ENCODE data around the gene CDCA5.

Gene CDCA5

GRCh38 chr11:65065851-65066250 is 18.0 kb downstream of the CDCA5 start:
- TF ChIP-seq EZH2phosphoT487 (IDR thresholded peaks at IDR 0.05; ENCODE audit: borderline replicate concordance) = no peak
- TF ChIP-seq, protein P1, sequence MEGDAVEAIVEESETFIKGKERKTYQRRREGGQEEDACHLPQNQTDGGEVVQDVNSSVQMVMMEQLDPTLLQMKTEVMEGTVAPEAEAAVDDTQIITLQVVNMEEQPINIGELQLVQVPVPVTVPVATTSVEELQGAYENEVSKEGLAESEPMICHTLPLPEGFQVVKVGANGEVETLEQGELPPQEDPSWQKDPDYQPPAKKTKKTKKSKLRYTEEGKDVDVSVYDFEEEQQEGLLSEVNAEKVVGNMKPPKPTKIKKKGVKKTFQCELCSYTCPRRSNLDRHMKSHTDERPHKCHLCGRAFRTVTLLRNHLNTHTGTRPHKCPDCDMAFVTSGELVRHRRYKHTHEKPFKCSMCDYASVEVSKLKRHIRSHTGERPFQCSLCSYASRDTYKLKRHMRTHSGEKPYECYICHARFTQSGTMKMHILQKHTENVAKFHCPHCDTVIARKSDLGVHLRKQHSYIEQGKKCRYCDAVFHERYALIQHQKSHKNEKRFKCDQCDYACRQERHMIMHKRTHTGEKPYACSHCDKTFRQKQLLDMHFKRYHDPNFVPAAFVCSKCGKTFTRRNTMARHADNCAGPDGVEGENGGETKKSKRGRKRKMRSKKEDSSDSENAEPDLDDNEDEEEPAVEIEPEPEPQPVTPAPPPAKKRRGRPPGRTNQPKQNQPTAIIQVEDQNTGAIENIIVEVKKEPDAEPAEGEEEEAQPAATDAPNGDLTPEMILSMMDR (conservative IDR thresholded peaks at IDR 0.05; ENCODE audit: low read length) = no peak
- H2AFZ ChIP-seq (ENCODE audit: low read length) = no peak overlapping the region
- no peak overlapping the region for H3K9ac ChIP-seq (ENCODE audit: low read depth, low read length, poor library complexity, severe bottlenecking)
- H3K9me2 ChIP-seq (replicated peaks; ENCODE audit: low read depth, low read length) = no peaks in the 10 kb centered on the region
- H3K79me2 ChIP-seq (ENCODE audit: insufficient read depth, low read length) = no peaks in the 10 kb centered on the region
- H4K20me1 ChIP-seq (ENCODE audit: insufficient read depth, low read length, poor library complexity, severe bottlenecking) = no peaks in the 10 kb centered on the region
- H3K27me3 ChIP-seq (ENCODE audit: insufficient read depth, low read length, poor library complexity, severe bottlenecking) = no peaks in the 10 kb centered on the region
- H3K4me1 ChIP-seq (ENCODE audit: insufficient read depth, low read length, poor library complexity, severe bottlenecking) = no peaks in the 10 kb centered on the region
- no peak overlapping the region for H3K4me3 ChIP-seq (ENCODE audit: low read length, poor library complexity, severe bottlenecking)
- H3K9me3 ChIP-seq (ENCODE audit: insufficient read depth, low read depth, low read length) = no peaks in the 10 kb centered on the region
- no peaks in the 10 kb centered on the region for H3F3A ChIP-seq (ENCODE audit: low read depth)
- no peak overlapping the region for H3K4me2 ChIP-seq (ENCODE audit: low read depth, low read length, poor library complexity, severe bottlenecking)
- no peaks in the 10 kb centered on the region for H3K36me3 ChIP-seq (ENCODE audit: insufficient read depth, low read length)

DNA sequence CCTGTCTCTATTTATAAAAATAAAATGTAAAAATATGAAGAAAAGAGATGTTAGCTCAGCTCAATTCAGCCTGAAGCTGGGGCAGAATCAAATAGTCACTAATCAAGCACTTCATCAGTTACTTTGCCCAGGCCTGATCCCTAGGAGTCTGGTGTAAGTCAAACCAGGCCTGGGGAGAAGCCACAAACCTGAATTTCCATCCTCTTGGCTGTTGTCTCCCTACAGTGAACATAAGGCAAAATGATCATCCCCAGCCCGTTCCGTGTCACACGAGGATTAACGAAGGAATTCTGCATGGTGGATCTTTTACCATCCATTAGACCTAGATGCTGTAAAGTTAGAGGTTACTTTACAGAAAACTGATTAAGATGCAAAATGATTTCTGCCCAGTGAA is 19.0 kb downstream of the CDCA5 start:
- TF ChIP-seq EZH2phosphoT487 (IDR thresholded peaks at IDR 0.05; ENCODE audit: borderline replicate concordance) = no peak
- TF ChIP-seq, protein P1 (conservative IDR thresholded peaks at IDR 0.05; ENCODE audit: low read length) = no peak
- Histone ChIP-seq H3K9me2 (replicated peaks; ENCODE audit: low read depth, low read length) (no peaks in the 10 kb centered on the region), H4K20me1 (ENCODE audit: insufficient read depth, low read length, poor library complexity, severe bottlenecking) (no peaks in the 10 kb centered on the region), H3K4me3 (ENCODE audit: low read length, poor library complexity, severe bottlenecking) (no peak overlapping the region), H3F3A (ENCODE audit: low read depth) (no peaks in the 10 kb centered on the region), H3K79me2 (ENCODE audit: insufficient read depth, low read length) (no peaks in the 10 kb centered on the region), H3K27me3 (ENCODE audit: insufficient read depth, low read length, poor library complexity, severe bottlenecking) (no peaks in the 10 kb centered on the region), H3K9ac (ENCODE audit: low read depth, low read length, poor library complexity, severe bottlenecking) (no peak overlapping the region), H2AFZ (ENCODE audit: low read length) (no peak overlapping the region), H3K9me3 (ENCODE audit: insufficient read depth, low read depth, low read length) (no peaks in the 10 kb centered on the region), H3K36me3 (ENCODE audit: insufficient read depth, low read length) (no peaks in the 10 kb centered on the region), H3K4me1 (ENCODE audit: insufficient read depth, low read length, poor library complexity, severe bottlenecking) (no peaks in the 10 kb centered on the region), H3K4me2 (ENCODE audit: low read depth, low read length, poor library complexity, severe bottlenecking) (no peak overlapping the region)

DNA sequence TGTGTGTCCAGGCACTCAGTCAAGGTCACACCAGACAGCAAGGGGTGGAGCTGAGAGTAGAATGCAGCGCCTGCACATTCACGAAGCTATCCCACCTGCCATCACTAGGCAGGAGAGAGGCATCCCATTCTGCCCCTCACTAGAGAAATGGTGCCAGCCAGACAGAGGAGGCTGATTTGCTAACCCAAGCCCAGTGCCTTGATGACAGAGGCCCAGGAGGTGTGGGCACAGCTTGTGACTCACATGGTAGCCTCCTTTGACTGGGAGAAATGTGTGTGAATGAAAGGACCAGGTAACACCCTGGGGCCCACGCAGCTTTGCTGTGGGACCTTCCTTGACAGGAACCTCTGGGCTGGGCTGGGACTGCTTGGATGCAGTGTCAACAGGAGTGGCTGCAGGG is 20.3 kb downstream of the CDCA5 start:
- Histone ChIP-seq H3K27me3 (ENCODE audit: insufficient read depth, low read length, poor library complexity, severe bottlenecking) (no peaks in the 10 kb centered on the region), H3K9ac (ENCODE audit: low read depth, low read length, poor library complexity, severe bottlenecking) (no peak overlapping the region), H3K4me1 (ENCODE audit: insufficient read depth, low read length, poor library complexity, severe bottlenecking) (no peaks in the 10 kb centered on the region), H3K79me2 (ENCODE audit: insufficient read depth, low read length) (no peaks in the 10 kb centered on the region), H3K4me2 (ENCODE audit: low read depth, low read length, poor library complexity, severe bottlenecking) (no peak overlapping the region), H3K9me2 (replicated peaks; ENCODE audit: low read depth, low read length) (no peaks in the 10 kb centered on the region), H3K9me3 (ENCODE audit: insufficient read depth, low read depth, low read length) (no peaks in the 10 kb centered on the region), H3K36me3 (ENCODE audit: insufficient read depth, low read length) (no peaks in the 10 kb centered on the region), H3K4me3 (ENCODE audit: low read length, poor library complexity, severe bottlenecking) (no peak overlapping the region), H4K20me1 (ENCODE audit: insufficient read depth, low read length, poor library complexity, severe bottlenecking) (no peaks in the 10 kb centered on the region), H2AFZ (ENCODE audit: low read length) (no peak overlapping the region), H3F3A (ENCODE audit: low read depth) (no peaks in the 10 kb centered on the region)
- TF ChIP-seq, protein P1 (conservative IDR thresholded peaks at IDR 0.05; ENCODE audit: low read length) = no peak
- TF ChIP-seq EZH2phosphoT487 (IDR thresholded peaks at IDR 0.05; ENCODE audit: borderline replicate concordance) = no peak

Data from Loucy (cell line).